GM18907 (cell line): ENCODE data around the gene TREML2.
"Not testable (repeated sequence)": the region's sequence is repeated elsewhere in the genome, so short reads cannot be mapped to it uniquely, and the experiment has no call there.

Experiments used
- ATAC-seq: cut with Tn5 transposase; IDR thresholded peaks from one replicate; pipeline ENCODE4 v1.9.1; 2021; ENCODE audit warnings: mild to moderate bottlenecking, moderate library complexity; ENCODE audit not compliant: unreplicated experiment

The TREML2 gene, protein sequence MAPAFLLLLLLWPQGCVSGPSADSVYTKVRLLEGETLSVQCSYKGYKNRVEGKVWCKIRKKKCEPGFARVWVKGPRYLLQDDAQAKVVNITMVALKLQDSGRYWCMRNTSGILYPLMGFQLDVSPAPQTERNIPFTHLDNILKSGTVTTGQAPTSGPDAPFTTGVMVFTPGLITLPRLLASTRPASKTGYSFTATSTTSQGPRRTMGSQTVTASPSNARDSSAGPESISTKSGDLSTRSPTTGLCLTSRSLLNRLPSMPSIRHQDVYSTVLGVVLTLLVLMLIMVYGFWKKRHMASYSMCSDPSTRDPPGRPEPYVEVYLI

DNA sequence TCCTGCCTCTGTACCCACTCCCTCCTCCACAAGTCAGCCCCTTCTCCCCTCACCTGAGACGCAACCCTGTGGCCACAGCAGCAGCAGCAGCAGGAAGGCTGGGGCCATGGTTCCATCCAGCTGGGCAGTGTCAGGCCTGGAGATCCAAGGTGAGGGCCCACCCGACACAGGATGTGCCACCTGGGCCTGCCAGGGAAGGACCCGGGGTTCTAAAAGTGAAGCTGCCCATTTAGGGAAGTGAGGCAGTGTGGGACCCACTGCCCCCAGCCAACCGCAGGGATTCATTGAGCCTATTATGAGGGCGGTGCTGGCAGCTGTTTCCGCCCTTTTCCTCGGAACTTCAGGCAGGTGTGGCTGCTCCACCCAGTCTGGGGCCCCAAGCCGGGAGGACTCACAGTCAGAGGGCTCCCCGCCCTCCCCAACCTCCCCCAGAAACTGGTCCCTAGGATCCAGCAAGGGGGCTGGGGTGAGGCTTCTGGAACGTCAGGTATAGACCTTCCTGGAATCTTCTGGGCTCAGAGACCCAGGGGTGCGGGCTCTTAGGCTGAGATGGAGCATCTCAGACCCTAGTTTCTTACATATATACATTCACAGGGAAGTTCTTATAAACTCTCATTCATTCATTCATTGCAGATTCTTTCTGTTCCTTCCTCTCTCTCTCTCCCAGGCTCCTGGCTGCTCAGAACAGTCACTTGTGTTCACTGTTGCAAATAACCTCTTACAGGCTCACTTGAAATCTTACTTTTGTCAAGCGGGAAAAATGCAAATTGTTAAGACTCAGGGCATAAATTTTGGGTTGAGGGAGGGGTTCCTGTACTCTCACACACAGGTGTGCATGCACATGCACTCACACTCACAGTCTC, at the start of gene TREML2:
Gene TREML2 (minus strand): TSS at position 249 of the 863 bp plus-strand sequence. CDS start 141 bp downstream, at position 108.
- peak; percentile 38 for ATAC-seq

DNA sequence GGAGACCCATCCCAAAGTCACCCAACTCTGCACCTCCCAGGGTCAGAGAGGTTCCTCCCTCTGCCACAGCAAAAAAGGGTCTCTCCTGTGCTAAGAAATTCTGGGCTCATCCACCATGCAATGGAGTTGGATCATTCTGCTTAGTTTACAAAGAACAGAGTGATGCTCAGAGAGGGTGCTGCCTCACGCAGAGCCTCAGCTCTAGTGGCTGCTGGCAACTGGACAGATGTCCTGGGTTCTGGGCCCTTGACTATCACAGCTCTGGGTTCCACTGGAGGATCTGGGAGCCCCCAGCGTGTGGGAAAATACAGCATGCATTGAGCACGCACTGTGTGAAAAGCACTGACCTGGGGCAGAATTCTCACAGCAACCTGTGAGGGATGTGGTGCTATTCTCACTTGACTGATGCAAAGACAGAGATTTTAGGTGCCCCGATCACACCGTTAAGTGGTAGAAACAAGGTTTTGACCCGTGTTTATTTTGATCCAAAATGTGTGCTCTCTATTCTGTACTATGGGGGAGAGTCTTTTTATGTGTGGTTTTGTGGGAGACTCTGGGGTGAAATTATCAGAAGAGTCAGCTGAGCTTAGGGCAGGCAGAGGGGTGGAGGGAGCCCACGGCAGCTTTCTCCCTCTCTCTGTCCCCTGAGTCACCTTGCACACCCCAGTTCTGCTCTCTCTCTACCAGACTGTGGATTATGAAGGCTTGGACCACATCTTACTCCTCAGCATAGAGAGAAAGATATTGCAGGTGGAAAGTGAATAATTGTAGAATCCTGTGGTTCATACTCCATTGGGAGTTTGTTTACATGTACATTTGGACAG, 47.1 kb upstream of the TREML2 start:
- ATAC-seq, result no peak

DNA sequence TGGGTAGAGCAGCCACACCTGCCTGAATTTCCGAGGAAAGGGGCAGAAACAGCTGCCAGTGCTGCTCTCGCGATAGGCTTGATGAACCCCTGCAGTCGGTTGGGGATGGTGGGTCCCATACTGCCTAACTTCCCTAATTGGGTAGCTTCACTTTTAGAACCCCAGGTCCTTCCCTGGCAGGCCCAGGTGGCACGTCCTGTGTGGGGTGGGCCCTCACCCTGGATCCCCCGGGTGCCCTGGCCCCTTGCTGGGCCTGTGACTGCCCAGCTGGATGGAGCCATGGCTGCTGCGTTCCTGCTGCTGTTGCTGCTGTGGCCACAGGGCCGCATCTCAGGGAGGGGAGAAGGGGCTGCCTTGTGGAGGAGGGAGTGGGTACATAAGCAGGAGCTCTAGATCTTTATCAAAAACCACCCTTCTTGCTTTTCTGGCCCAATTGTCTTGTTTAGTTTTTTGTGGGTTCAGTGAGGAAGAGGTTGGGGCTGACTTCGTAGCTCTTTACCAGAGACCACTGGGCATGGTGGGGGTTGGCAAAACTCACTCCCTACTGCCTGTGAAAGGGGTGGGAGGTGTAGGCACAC, 46.4 kb upstream of the TREML2 start:
- no peak for ATAC-seq

DNA sequence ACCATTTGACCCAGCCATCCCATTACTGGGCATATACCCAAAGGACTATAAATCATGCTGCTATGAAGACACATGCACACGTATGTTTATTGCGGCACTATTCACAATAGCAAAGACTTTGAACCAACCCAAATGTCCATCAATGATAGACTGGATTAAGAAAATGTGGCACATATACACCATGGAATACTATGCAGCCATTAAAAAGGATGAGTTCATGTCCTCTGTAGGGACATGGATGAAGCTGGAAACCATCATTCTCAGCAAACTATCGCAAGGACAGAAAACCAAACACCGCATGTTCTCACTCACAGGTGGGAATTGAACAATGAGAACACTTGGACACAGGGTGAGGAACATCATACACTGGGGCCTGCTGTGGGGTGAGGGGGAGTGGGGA, 45.6 kb upstream of the TREML2 start:
- not testable (repeated sequence) for ATAC-seq

DNA sequence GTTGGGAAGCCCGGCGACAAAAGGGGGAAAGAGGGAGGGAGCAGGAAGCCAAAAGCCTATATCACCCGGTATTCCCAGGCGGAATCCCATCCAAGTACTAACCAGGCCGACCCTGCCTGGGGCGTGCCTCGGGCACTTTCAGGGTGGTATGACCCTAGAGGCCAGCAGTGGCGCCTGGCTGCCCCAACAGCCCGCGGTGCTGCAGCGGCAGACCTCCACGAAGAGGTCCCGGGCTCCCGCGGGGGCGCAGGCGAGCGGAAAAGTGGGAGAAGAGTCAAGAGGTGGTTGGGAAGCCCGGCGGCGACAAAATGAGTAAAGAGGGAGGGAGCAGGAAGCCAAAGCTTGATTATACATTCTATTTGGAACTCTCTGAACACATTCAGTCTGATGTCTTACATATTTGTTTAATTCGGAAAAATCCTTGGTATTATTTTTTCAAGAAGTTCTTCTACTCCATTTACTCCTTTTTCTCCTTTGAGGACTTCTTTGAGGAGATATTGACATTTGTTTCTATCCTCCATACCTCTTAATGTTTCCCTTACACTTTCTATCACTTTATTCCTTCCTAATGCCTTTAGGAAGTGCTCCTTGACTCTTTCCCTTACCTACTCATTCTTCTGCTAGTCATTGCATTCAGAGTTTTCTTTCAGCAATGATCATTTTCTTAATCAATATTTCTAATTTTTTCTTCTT, 38.7 kb upstream of the TREML2 start:
- ATAC-seq, result no peak

DNA sequence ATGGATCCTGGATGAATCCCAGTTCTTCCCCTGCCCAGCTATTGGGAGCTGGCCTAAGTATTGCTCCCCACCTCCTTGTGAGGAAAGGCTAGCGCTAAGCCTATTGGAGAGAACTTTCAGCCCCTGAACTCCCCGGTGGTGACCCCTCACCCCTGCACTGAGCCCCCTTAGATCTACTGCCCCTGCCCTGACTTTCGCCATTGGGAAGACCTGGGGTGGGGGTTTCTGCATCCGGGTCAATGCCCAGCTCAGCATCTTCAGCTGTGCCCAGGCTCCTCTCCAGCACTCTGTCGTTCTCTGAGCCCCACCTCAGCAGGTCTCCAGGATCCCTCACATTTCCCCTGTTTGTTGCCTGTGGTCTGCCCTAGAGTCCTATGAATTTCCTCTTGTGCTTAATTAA, 36.2 kb upstream of the TREML2 start:
- ATAC-seq, result no peak

DNA sequence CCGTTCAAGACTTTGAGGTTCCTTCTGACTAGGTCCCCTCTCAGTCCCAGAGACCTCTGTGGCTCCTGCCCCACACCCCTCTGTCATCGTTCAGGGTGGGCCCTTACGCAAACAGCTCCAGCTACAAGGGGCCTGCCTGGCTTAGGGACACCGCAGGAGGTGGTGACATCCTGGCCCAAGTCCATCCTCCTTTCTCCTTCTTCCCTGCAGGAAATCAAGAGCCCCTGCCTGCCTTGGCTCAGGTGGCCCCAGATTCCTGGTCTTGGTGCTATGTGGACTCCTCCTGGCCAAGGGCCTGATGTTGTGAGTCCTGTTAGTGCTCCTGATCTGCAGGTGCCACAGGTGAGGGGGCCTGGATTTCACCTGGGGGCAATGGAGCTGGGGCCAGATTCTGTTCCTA, 35.3 kb upstream of the TREML2 start:
- ATAC-seq, result no peak

DNA sequence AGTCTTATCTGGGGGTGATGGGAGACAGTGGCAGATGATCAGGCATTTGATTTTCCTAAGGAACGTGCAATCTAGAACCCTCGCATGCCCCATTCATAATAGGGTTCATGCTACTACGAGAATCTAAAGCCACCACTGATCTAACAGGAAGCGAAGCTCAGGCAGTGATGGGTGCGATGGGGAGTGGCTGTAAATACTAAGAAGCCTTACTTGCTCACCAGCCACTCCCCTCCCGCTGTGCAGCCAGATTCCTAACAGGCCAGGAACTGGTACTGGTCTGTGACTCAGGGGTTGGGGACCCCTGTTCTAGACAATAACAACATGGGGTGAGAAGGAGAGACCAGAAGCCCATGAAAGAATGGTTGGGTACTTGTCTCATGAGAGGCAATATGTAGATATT, 31.7 kb upstream of the TREML2 start:
- ATAC-seq, result no peak

DNA sequence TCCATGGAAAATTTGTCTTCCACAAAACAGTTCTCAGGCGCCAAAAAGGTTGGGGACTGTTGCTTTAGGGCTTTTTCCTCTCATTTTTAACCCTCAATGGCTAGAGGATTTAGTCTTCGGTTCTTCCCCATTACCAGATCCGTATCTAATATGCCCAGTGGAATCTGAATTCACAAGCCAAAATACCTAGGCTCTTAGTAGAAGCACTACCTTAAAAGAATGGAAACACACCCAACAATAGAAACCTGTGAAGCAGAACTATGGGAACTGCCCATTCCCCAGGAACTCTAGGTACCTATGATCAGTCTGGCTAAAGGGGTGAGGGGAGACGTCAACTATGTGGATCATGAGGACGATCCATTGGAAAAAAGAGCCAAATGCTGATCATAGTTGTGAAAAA, 30.3 kb upstream of the TREML2 start:
- no peak for ATAC-seq

DNA sequence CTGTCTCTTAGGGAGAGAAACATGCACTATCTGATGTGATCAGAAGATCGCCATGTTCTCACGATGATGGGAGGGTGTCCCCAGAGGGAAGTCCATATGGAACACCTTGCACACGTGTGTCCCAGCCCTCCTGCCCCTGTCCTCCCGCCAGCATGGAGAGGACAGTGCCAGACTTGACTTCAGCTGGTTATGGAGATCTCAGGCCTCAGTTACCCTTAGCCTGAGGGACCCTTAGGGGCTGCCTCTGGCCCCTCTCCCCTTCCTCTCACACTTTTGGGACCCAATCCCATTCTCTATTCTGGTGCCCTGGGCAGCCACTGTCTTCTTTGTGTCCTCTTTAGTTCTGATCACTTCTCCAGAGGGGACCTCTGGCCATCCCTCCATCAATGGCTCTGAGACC, 28.8 kb upstream of the TREML2 start:
- ATAC-seq, result no peak

DNA sequence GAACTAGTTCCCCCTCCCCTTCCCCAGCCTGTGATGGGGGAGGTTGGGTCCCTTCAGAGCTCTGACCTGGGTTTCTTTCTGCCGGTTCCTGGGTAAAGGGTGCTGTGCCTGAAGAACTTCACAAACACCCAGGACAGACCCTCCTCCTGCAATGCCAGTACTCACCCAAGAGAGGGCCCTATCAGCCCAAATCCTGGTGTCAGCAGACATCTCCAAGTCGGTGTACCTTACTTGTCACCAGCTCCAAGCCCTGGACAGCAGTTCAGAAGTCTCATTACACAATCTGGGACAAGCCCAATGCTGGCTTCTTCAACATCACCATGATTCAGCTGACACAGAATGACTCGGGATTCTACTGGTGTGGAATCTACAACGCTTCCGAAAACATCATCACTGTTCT, 27.7 kb upstream of the TREML2 start:
- ATAC-seq, result no peak

DNA sequence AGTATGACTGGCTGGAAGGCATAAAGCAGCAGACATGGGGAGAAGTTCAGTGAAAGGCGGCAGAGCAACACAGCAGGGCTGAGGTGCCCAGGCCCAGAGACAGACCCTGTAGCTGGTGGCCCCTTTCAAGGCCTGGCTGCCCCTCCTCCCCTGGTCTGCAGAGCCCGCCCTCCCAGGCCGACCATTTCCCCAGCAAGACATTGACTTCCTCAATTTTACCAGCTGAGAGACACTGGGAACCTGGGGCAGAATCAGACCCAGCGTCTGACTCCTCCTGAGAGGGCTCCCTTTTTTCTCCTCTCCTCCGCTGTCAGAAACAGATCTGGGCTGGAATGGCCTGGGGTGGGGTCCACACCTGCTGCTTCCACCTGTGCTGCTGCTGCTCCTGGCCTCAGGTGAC, 27.1 kb upstream of the TREML2 start, which contains the start of gene TREML4:
Gene TREML4 (plus strand): TSS at position 254 of the 400 bp plus-strand sequence. CDS start 79 bp downstream, at position 333.
- no peak for ATAC-seq

DNA sequence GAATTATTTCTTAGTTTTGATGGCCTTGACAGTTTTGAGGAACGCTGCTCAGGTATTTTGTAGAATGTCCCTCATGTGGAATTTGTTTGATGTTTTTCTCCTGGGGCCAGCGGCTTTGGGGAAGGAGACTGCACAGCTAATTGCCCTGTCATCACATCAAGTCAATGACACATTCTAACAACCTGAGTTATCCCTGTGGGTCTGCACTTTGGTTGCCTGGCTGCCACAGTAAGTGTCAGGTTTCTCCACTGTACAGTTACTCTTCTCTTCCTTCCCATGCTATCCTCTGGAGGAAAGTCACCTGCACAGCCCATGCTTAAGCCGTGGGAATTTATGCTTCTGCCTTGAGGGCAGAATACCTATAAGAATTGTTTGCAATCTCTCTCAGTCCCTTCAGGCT, 25.8 kb upstream of the TREML2 start:
- ATAC-seq, result no peak

DNA sequence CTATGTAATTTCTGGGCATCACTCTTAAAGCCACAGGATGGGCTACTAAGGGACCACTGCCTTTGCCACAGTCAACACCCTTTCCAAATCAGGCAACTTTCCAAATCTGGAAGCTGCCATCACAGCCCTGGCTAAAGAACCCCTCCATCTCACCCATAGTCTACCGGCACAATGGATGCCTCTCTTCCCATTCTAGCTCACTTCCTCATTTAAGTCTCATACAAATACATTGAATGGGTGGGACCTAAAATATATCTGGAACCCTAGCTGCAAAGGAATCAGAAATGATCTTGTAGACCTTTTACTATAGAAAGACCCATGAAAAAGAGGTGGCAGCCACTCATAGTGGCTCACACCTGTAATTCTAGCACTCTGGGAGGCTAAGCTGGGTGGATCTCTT, 23.9 kb upstream of the TREML2 start:
- no peak for ATAC-seq

DNA sequence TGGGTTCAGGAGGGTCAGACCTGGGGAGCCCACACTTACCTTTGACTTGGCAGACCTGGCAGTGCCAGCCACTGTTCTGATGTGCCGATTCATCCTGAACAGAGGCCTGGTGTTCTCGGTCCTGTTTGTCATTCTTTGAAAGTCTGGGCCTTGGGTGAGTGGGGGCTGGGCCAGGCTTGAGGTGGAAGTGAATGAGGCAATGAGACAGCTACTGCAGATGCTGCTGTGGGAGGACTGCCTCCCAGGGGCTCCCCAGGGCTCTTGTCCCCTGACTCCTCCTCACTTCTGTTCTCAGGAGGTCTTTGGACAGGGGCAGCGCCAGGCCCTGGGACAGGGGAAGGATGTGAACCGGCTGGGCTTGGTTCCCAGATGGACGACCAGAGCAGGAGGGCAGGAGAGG, 21.6 kb upstream of the TREML2 start:
- ATAC-seq, result no peak

DNA sequence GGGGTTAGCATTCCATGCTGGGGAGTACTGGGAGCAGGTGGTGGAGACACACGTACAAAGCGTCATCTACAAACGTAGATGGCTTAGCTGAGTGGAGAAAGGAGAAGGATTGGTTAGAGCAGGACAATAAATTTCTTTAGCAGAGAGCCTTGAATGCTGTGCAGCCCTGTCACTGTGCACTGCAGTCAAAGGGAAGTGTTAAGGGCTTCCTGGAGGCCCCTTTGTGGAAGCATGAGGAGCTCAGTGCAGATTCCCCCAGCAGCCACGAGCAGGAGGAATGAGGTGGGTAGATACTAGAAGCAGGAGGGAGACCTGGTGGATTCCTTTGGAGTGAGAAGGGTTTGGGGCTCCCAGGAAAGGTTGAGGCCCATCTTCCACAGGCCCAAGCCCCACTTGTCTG, 21.1 kb upstream of the TREML2 start:
- ATAC-seq, result no peak

DNA sequence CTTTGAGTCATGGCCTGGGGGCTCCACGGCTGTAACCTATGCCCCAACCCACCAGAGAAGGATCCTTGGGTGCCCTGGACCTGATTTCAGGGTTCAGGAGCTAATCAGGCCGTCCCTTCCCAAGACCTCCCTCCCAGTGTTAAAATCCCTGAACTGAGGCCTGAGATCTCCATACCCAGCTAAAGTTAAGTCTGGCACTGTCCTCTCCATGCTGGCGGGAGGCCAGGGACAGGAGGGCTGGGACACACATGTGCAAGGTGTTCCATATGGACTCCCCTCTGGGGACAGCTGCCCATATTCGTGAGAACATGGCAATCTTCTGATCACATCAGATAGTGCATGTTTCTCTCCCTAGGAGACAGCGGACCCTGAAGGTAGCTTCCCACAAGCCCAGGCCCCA, 15.7 kb upstream of the TREML2 start:
- ATAC-seq, result no peak

DNA sequence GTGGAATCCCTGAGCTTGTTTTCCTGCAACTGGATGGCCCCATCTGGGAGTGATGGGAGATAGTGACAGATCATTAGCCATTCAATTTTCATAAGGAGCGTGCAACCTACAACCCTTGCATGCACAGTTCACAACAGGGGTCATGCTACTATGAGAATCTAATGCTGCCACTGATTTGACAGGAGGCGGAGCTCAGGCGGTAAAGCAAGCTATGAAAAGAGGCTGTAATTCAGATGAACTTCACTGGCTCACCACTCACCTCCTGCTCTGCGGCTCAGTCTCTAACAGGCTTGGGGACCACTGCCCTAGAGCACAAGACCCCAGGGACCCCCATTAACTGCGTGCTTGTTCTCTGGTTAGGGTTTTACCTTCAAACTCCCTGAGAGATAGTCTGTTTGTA, 14.8 kb upstream of the TREML2 start:
- ATAC-seq, result no peak

DNA sequence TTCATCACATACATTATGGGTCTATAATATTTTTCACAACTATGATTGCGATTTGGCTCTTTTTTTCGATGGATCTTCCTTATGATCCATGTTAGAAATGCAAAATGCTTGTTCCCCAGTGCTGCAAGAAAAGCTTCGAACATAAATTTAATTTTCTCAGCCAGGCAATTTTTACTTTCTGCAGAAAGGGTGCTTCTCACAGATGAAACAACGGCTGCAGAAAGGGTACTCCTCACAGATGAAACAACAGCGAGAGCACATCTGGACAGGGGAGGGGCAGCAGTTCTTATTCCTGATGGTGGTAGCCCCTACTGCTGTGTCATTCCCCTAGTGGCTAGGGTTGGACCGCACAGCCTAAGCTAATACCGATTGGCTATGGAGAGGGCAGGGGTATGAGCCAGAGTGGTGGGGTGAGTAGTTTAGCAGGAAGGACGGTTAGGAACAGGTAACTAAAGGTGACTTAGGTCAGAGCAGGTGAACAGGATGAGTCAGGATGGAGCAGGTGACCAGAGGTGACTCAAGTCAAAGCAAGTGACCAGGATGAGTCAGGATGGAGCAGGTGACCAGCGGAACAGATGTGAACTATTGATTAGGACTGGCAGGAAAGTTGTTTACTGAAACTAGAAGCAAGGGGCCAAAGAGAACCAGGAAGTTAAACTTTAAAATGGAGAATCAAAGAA, 13.8 kb upstream of the TREML2 start:
- ATAC-seq, result no peak
